ENCODE data around the gene UGT1A4. TPM values are rescaled to one million over a fixed set of nuclear protein-coding genes. Genes with fewer than 3 reads are reported as not detected.
"Not testable (repeated sequence)": the region's sequence is repeated elsewhere in the genome, so short reads cannot be mapped to it uniquely, and the experiment has no call there.

Gene UGT1A4
- total RNA-seq, 6 experiments from 2014 or later = not detected

DNA sequence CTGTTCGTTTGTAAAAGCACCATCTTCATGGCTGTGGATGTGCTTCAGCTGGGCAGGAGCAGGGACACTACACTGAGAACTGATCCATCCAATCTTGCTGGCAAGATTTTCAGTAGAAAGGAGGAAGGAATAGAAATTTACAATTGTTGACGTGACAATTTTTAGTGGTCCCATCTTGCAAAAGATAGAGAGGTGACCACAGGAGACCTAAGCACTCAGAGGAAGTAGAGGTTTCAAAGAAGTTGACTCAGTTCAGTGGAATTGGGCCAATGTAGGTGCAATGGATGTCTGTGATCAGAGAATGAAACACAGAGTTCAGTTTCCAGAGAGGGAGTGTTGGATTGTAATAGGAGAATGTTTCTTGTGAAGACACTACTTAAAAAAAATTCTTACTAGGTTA is 4.4 kb upstream of the UGT1A4 start:
- no peaks in the 10 kb centered on the region for H3K9me3 Mint-ChIP-seq
- H3K4me3 Mint-ChIP-seq = no peak overlapping the region
- no peaks in the 10 kb centered on the region for H3K4me1 Mint-ChIP-seq (ENCODE audit: low read depth)
- no peaks in the 10 kb centered on the region for H3K36me3 Mint-ChIP-seq (ENCODE audit: low read depth)
- no peak overlapping the region for H3K27ac Mint-ChIP-seq
- no peak for DNase-seq
- TF ChIP-seq, protein P1, sequence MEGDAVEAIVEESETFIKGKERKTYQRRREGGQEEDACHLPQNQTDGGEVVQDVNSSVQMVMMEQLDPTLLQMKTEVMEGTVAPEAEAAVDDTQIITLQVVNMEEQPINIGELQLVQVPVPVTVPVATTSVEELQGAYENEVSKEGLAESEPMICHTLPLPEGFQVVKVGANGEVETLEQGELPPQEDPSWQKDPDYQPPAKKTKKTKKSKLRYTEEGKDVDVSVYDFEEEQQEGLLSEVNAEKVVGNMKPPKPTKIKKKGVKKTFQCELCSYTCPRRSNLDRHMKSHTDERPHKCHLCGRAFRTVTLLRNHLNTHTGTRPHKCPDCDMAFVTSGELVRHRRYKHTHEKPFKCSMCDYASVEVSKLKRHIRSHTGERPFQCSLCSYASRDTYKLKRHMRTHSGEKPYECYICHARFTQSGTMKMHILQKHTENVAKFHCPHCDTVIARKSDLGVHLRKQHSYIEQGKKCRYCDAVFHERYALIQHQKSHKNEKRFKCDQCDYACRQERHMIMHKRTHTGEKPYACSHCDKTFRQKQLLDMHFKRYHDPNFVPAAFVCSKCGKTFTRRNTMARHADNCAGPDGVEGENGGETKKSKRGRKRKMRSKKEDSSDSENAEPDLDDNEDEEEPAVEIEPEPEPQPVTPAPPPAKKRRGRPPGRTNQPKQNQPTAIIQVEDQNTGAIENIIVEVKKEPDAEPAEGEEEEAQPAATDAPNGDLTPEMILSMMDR (IDR thresholded peaks at IDR 0.05) = no peak
- H3K27me3 Mint-ChIP-seq (ENCODE audit: insufficient read depth) = peaks cover 7% of the 10 kb centered on the region

DNA sequence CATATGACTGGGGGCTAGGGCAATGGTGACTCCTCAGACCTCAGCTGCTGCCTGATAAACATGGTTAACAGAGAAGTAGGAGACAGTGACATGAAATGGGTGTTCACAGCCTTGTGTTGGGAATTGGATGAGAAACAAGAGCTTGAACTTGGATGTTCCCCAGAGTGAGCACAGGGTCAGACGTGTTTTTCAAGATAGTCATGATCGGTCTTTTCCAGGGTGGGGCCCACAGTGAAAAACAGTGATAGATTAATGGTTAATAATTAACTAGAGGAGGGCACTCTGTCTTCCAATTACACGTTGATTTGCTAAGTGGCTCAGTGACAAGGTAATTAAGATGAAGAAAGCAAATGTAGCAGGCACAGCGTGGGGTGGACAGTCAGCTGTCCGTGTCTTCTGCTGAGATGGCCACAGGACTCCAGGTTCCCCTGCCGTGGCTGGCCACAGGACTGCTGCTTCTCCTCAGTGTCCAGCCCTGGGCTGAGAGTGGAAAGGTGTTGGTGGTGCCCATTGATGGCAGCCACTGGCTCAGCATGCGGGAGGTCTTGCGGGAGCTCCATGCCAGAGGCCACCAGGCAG is 10.3 kb downstream of the UGT1A4 start, which contains the start of gene UGT1A3:
Gene UGT1A3 (plus strand): TSS at position 320 of the 579 bp plus-strand sequence. CDS start 85 bp downstream, at position 405.
- Mint-ChIP-seq H3K27me3 (ENCODE audit: insufficient read depth) (no peaks in the 10 kb centered on the region; the same call in 1 of the 2 replicates), H3K36me3 (ENCODE audit: low read depth) (no peaks in the 10 kb centered on the region), H3K4me1 (ENCODE audit: low read depth) (no peaks in the 10 kb centered on the region), H3K9me3 (peaks cover 4% of the 10 kb centered on the region), H3K4me3 (no peak within 1 kb of the TSS), H3K27ac (no peak within 1 kb of the TSS)
- DNase-seq = no peak
- TF ChIP-seq, protein P1 (IDR thresholded peaks at IDR 0.05) = no peak

GRCh38 chr2:233736868-233737653 is 18.5 kb downstream of the UGT1A4 start:
- H3K27me3 Mint-ChIP-seq (ENCODE audit: insufficient read depth); H3K27ac Mint-ChIP-seq; H3K9me3 Mint-ChIP-seq; H3K4me1 Mint-ChIP-seq (ENCODE audit: low read depth); H3K4me3 Mint-ChIP-seq; DNase-seq; H3K36me3 Mint-ChIP-seq (ENCODE audit: low read depth): not testable (repeated sequence)

DNA sequence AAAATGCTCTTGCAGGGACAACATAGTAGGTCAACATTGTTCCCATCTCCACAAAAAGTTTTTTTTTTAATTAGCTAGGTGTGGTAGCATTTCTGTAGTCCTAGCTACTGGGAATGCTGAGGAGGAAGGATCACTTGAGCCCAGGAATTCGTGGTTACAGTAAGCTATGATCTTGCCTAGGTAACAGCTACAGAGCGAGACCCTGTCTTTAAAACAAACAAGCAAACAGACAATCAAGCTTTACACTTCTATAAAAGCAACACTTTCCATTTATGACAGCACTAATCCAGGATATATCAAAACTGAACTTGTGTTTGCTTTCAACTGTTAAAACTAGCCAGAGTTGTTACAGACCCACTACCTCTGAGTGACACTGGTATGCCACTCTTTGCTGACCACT is 22.3 kb downstream of the UGT1A4 start:
- Mint-ChIP-seq H3K4me3 (no peak overlapping the region), H3K27me3 (ENCODE audit: insufficient read depth) (peaks cover 13% of the 10 kb centered on the region), H3K4me1 (ENCODE audit: low read depth) (no peaks in the 10 kb centered on the region), H3K9me3 (peaks cover 10% of the 10 kb centered on the region; the same call in 1 of the 2 replicates), H3K27ac (no peak overlapping the region), H3K36me3 (ENCODE audit: low read depth) (no peaks in the 10 kb centered on the region)
- no peak for DNase-seq
- TF ChIP-seq, protein P1 (IDR thresholded peaks at IDR 0.05) = no peak

- DNase-seq = no peak
- no peaks in the 10 kb centered on the region for H3K4me1 Mint-ChIP-seq (ENCODE audit: low read depth)
- H3K4me3 Mint-ChIP-seq = no peak overlapping the region
- peaks cover 6% of the 10 kb centered on the region; the same call in 1 of the 2 replicates for H3K9me3 Mint-ChIP-seq
- H3K36me3 Mint-ChIP-seq (ENCODE audit: low read depth) = no peaks in the 10 kb centered on the region
- H3K27ac Mint-ChIP-seq = no peak overlapping the region
- H3K27me3 Mint-ChIP-seq (ENCODE audit: insufficient read depth) = peaks cover 7% of the 10 kb centered on the region; the same call in 1 of the 2 replicates
- TF ChIP-seq, protein P1 (IDR thresholded peaks at IDR 0.05) = no peak
These were observed 25.1 kb downstream of the UGT1A4 start for GRCh38 chr2:233743464-233744259.
